ENCODE data around the gene PCNX3.
A peak's percentile ranks its signal among the peaks of the same experiment; 100 is the strongest.

Gene PCNX3

DNA sequence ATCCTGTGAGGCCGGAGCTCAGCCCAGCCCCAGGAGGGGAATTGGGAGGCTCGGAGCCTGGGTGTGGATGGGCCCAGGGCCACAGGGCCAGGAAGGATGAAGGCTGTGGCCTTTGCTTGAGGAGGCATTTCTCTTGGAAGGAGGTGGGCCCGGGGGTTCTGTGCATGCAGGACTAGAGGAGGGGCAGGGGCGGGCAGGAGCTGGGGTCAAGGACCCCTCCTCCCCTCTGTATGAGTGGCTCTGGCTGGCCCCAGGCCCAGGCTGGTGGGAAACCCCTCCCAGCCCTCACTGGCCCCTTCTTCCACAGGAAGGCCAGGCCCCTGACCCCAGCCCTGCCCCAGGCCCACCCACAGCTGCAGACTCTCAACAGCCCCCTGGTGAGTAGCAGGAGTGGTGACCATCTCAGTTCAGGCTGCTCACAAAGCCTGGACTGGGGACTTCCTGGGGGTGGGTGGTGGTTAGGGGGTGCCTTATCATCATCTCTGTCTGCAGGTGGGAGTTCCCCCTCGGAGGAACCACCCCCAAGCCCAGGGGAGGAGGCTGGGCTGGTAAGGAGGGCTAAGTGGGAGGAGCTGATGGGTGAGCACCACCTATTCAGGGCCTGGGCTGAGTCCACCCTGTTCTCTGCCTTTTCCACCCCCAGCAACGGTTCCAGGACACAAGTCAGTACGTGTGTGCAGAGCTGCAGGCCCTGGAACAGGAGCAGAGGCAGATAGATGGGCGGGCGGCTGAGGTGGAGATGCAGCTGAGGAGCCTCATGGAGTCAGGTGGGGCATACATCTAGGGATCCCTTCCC is 25.9 kb upstream of the PCNX3 start:
- Histone ChIP-seq H3K4me1 (ENCODE audit: insufficient read depth, poor library complexity, severe bottlenecking) (peaks cover 9% of the 10 kb centered on the region), H3K27ac (ENCODE audit: poor library complexity, severe bottlenecking) (no peak overlapping the region), H3K36me3 (ENCODE audit: low read depth) (peaks cover 31% of the 10 kb centered on the region), H3K9me3 (ENCODE audit: severe bottlenecking) (no peaks in the 10 kb centered on the region), H3K27me3 (ENCODE audit: insufficient read depth, poor library complexity, severe bottlenecking) (no peaks in the 10 kb centered on the region), H3K4me3 (ENCODE audit: severe bottlenecking) (no peak overlapping the region)
- ATAC-seq (ENCODE audit: low read depth) (no peak), DNase-seq (ENCODE audit: low spot score) (no peak)
- TF ChIP-seq, protein P1, sequence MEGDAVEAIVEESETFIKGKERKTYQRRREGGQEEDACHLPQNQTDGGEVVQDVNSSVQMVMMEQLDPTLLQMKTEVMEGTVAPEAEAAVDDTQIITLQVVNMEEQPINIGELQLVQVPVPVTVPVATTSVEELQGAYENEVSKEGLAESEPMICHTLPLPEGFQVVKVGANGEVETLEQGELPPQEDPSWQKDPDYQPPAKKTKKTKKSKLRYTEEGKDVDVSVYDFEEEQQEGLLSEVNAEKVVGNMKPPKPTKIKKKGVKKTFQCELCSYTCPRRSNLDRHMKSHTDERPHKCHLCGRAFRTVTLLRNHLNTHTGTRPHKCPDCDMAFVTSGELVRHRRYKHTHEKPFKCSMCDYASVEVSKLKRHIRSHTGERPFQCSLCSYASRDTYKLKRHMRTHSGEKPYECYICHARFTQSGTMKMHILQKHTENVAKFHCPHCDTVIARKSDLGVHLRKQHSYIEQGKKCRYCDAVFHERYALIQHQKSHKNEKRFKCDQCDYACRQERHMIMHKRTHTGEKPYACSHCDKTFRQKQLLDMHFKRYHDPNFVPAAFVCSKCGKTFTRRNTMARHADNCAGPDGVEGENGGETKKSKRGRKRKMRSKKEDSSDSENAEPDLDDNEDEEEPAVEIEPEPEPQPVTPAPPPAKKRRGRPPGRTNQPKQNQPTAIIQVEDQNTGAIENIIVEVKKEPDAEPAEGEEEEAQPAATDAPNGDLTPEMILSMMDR (IDR thresholded peaks at IDR 0.05; ENCODE audit: poor library complexity, severe bottlenecking) = no peak

DNA sequence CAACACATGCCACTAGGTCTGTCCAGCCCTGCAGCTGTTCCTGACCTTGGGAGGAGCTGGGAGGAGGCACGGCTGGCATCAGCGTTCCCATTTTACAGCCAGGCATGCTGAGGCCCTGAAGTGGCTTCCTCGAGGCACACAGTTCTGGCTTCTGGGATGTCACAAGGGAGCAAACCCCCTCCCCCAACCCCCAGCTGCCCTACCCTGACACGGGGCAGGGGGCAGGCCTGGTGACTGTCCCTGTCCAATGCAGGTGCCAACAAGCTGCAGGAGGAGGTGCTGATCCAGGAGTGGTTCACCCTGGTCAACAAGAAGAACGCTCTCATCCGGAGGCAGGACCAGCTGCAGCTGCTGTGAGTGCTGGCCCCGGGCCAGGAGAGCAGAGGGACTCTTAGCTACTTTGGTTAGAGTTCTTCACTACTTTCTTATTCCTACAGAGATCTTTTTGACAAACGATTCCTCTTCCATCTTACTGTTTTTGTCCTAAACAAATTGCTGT is 25.3 kb upstream of the PCNX3 start:
- TF ChIP-seq, protein P1 (IDR thresholded peaks at IDR 0.05; ENCODE audit: poor library complexity, severe bottlenecking) = no peak
- H3K36me3 ChIP-seq (ENCODE audit: low read depth) = peaks cover 29% of the 10 kb centered on the region
- no peak overlapping the region for H3K4me3 ChIP-seq (ENCODE audit: severe bottlenecking)
- H3K4me1 ChIP-seq (ENCODE audit: insufficient read depth, poor library complexity, severe bottlenecking) = peaks cover 9% of the 10 kb centered on the region
- H3K9me3 ChIP-seq (ENCODE audit: severe bottlenecking) = no peaks in the 10 kb centered on the region
- H3K27me3 ChIP-seq (ENCODE audit: insufficient read depth, poor library complexity, severe bottlenecking) = no peaks in the 10 kb centered on the region
- H3K27ac ChIP-seq (ENCODE audit: poor library complexity, severe bottlenecking) = no peak overlapping the region
- no peak for ATAC-seq (ENCODE audit: low read depth)
- no peak for DNase-seq (ENCODE audit: low spot score)

DNA sequence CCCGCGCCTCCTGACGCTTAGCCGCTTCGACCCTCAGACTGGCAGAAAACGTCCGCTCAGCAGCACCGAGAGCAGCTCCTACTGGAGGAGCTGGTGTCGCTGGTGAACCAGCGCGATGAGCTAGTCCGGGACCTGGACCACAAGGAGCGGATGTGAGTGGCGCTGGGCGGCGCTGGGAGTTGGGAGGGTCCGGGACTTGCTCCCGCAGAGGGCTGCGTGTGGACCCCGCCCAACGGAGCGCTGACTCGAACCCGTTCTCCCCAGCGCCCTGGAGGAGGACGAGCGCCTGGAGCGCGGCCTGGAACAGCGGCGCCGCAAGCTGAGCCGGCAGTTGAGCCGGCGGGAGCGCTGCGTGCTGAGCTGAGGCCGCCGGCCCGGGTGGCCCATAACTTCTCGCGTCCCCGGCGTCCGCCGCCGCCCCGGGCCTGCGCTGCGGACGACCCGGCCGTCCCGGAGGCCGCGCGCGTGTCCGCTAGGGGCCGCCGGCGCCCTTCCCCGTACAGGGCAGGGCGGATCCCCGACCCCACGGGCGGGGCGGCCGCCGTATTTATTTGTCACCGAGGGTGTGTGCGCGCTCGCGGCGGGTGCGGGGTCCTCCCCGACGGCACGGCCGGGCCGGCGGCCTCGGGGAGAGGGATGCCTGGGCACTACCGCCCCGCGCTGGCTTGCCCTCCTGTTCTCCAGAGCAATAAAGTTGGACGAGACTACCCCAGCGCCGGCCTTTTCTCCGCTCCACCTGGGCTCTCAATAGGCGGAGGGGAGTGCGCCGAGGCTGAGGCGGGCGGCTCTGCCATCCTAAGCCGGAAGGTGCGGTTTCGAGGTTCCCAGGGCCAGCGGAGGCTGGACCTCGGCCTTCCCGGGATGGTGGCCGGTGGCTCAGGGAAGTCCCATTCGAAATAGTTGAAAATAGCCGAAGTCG is 23.4 kb upstream of the PCNX3 start:
- Histone ChIP-seq H3K9me3 (ENCODE audit: severe bottlenecking) (no peaks in the 10 kb centered on the region), H3K27ac (ENCODE audit: poor library complexity, severe bottlenecking) (peak overlapping the region; percentile 32), H3K36me3 (ENCODE audit: low read depth) (peaks cover 17% of the 10 kb centered on the region), H3K4me1 (ENCODE audit: insufficient read depth, poor library complexity, severe bottlenecking) (peaks cover 9% of the 10 kb centered on the region), H3K27me3 (ENCODE audit: insufficient read depth, poor library complexity, severe bottlenecking) (no peaks in the 10 kb centered on the region), H3K4me3 (ENCODE audit: severe bottlenecking) (no peak overlapping the region)
- TF ChIP-seq, protein P1 (IDR thresholded peaks at IDR 0.05; ENCODE audit: poor library complexity, severe bottlenecking) = no peak
- DNase-seq (ENCODE audit: low spot score) (no peak), ATAC-seq (ENCODE audit: low read depth) (no peak)

DNA sequence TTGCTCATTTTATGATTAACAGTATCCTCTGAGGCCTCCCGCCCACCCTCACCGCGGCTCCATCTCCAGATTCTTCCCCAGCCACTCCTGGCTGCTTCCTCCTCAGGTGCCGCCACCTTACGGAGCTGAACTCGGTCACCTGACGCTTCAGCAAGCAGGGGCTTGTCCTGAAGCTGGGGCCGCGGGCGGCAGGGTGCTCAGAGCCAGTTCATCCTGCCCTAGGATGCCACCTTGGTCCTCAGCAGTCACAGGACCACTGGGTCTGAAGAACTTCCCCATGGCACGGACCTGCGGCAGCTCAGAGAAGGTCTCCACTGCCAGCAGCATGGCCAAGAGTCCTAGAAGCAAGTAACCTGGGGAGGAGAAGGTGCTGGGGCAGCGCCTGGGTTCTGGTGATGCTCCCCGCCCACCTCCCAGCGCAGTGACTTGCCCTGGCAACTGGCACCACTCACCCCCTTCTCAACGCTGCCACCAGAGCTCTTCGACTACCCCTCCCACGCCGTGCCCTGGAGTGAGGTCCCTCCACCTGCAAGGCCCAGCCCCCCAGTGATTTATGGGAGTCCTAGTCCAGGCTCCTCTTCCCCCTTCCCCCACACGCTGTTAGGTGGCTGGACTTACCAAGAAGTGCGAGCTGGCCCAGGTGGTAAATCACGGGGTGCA is 22.6 kb upstream of the PCNX3 start:
- H3K9me3 ChIP-seq (ENCODE audit: severe bottlenecking) = no peaks in the 10 kb centered on the region
- ATAC-seq (ENCODE audit: low read depth) (peak; percentile 60), DNase-seq (ENCODE audit: low spot score) (no peak)
- H3K27ac ChIP-seq (ENCODE audit: poor library complexity, severe bottlenecking) = peak overlapping the region; percentile 32
- TF ChIP-seq, protein P1 (IDR thresholded peaks at IDR 0.05; ENCODE audit: poor library complexity, severe bottlenecking) = no peak
- H3K27me3 ChIP-seq (ENCODE audit: insufficient read depth, poor library complexity, severe bottlenecking) = no peaks in the 10 kb centered on the region
- H3K4me1 ChIP-seq (ENCODE audit: insufficient read depth, poor library complexity, severe bottlenecking) = peaks cover 9% of the 10 kb centered on the region
- no peak overlapping the region for H3K4me3 ChIP-seq (ENCODE audit: severe bottlenecking)
- peaks cover 19% of the 10 kb centered on the region for H3K36me3 ChIP-seq (ENCODE audit: low read depth)

All from RWPE2 (cell line).